Breast epithelium (tissue), 3 donors: ENCODE results near the gene SKIC2.
"Not testable (repeated sequence)": the region's sequence is repeated elsewhere in the genome, so short reads cannot be mapped to it uniquely, and the experiment has no call there.

Experiments
- CTCF ChIP-seq, 3 donors: fragments of 450-650 bp; IDR thresholded peaks; one replicate each; pipeline ENCODE4 v1.5.1; 2016 to 2017; ENCODE audit warnings: antibody characterized with exemption in 3 of 3, mild to moderate bottlenecking in 3 of 3, moderate library complexity in 3 of 3
- POLR2A ChIP-seq: fragments of 450-650 bp; IDR thresholded peaks from one replicate; pipeline ENCODE4 v1.6.1; 2016; ENCODE audit warnings: antibody characterized with exemption, mild to moderate bottlenecking, moderate library complexity

GRCh38 chr6:32005538-32005880 is 46.5 kb downstream of the SKIC2 start:
- TF ChIP-seq CTCF (IDR thresholded peaks at IDR 0.05); POLR2A: not testable (repeated sequence)
